HFF-Myc (cell line): ENCODE results near the gene BHLHA9.

ENCODE experiments used
- DNase-seq: peaks from one replicate; pipeline ENCODE4 v3.0.0-alpha.2; 2011; ENCODE audit warnings: low read depth; ENCODE audit errors: extremely low read depth
- H3K4me3 ChIP-seq: replicated peaks from 2 replicates; pipeline ENCODE4 v1.5.1; 2011; ENCODE audit warnings: low read depth, mild to moderate bottlenecking, control low read depth, low read length
- TF ChIP-seq, protein P1 (sequence below): IDR thresholded peaks from 2 replicates; pipeline ENCODE4 v1.5.1; 2012; ENCODE audit warnings: mild to moderate bottlenecking, low read depth, low read length, control low read depth; ENCODE audit errors: missing control alignments

BHLHA9 gene

DNA sequence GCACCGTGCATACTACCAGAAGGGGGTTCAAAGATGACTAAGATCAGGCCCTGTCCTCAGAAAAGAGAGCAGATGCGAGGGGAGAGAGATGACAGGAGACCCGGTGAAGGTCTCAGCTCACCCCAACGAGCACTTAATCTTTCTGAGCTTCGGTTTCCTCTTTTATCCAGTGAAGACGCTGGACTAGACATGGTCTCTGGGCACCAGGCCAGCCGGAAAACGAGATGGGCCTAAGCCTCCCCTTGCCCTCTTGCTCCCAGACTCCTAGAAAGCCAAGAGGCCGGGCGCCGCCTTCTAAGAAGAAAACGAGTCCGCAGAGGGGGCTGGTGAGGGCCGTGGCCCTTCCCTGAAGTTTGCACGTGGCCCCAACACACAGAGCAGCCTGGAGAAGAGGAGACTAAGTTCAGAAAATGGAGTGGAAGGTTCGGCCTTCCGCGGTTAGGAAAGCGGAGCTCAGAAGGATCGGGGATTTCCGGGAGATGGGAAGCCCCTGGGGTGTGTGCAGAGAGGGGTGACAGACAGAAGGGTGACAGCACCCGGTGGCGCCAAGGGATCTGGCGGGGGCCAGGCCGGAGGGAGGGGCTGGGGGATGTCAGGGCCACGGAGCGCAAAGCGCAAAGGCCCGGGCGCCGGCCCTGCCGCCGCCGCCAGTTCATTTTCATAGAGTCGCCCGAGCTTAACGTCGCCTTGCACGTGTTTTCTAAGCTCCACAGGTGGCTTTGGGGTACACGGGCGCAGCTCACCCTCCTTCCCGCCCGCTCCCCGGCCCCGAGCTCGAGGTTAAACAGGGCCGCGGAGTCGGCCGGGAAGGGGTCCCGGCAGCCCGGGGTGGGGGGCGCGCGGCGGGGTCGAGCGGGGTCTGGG lies 42.1 kb upstream of the BHLHA9 start:
- DNase-seq, result no peak
- TF ChIP-seq, protein P1, sequence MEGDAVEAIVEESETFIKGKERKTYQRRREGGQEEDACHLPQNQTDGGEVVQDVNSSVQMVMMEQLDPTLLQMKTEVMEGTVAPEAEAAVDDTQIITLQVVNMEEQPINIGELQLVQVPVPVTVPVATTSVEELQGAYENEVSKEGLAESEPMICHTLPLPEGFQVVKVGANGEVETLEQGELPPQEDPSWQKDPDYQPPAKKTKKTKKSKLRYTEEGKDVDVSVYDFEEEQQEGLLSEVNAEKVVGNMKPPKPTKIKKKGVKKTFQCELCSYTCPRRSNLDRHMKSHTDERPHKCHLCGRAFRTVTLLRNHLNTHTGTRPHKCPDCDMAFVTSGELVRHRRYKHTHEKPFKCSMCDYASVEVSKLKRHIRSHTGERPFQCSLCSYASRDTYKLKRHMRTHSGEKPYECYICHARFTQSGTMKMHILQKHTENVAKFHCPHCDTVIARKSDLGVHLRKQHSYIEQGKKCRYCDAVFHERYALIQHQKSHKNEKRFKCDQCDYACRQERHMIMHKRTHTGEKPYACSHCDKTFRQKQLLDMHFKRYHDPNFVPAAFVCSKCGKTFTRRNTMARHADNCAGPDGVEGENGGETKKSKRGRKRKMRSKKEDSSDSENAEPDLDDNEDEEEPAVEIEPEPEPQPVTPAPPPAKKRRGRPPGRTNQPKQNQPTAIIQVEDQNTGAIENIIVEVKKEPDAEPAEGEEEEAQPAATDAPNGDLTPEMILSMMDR, result no peak
- no peak overlapping the region for H3K4me3 ChIP-seq

DNA sequence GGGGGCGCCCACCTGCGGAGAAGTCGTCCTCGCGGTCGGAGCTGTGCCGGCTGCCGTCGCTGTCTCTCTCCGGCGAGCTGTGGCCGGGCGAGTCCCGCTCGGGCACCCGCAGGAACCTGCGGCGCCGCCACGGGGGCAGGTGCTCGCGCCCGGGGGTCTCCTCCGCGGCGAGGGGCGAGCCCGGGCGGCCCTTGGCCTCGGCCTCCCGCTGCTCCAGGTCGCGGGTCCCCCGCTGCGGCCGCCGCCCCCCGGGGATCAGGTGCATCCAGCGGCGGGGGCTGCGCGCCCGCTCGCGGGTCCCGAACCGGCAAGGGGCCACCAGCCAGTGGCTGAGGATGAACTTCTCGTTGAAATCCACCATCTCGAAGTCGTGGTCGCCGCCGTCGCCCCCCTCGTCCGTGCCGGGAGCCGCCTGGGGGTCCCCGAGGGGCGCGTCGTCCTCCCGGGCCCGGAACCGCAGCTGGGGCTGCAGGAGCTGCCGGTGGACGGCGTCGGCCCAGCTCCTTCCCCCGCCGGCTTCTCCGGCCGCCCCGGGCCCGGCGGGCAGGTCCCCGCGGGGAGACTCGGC lies 41.4 kb upstream of the BHLHA9 start:
- TF ChIP-seq, protein P1, result no peak
- DNase-seq, result no peak

DNA sequence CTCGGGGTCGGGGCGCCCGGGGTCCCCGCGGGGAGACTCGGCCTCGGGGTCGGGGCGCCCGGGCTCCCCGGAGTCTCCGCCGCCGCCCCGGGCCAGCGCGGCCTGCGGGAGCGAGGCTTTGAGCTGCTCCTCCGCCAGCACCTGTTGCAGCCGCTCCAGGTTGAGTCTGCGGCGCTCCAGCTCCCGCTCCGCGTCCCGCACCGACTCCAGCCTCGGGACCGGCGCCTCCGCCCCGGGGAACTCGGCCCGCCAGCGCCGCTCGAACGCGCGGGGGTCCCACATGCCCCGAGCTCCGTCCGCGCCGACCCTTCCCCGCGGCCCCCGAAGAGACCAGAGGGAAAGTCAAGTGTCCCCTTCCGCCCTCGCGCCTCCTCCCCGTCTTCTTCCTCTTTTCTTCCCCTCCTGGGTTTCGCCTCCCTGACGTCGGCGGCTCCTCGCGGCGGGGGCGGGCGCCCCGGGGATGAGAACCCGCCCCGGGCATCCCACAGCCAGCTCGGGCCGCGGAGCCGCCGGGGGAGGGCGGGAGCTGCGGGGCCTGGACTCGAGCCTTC lies 40.8 kb upstream of the BHLHA9 start:
- TF ChIP-seq, protein P1, result no peak

More for the DNA sequence above, 41.4 kb upstream of the BHLHA9 start:
- H3K4me3 ChIP-seq, result no peak overlapping the region

DNA sequence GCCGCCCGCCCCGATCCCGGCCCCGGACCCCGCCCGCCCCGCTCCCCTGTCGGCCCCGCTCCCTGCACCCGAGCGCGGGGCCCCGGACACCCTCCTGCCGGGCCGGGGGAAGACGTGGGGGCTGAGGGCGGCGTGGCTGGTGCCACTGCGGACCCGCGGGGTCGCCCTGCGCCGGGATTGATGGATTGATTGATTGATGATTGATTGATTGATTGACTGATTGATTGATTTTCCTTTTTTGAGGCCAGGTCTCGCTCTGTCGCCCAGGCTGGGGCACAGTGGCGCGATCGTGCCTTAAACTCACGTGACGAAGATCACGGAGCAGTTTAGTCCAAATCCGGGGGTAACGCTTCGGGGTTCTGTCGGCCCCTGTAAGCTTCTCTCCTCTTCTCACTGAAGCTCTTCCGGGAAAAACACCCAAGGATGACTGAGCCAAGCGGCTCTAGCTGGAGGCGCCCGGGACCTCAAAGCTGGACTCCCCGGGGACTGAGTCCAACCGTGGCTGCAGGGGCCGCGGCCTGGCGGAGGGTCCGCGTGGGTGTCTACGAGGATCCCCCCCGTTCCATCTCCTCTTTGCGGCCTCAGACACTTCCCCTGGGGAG lies 40.2 kb upstream of the BHLHA9 start:
- DNase-seq, result no peak
- TF ChIP-seq, protein P1, result no peak
- no peak overlapping the region for H3K4me3 ChIP-seq

More for the DNA sequence above, 40.8 kb upstream of the BHLHA9 start:
- peak overlapping the region; percentile 33 for H3K4me3 ChIP-seq
- no peak for DNase-seq

DNA sequence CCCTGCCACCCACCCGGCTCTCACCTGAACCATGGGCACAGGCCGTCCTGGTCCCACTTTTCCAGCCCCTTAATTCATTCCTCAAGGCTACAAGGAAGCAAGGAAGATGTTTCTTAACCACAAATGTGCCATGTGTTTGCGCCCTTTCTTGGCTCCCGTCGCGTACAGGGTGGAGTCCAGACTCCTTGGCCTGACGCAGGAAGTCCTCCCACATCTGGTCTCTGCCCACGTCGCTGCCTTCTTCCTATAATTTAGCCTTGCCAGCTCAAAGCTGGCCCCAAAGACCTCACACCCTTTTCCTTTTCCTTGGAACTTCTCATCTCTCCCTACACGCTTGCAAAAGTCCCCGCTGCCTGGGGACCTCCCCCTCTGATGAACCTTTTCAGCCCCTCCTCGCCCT lies 38.8 kb upstream of the BHLHA9 start:
- TF ChIP-seq, protein P1, result no peak
- no peak overlapping the region for H3K4me3 ChIP-seq
- DNase-seq, result no peak

DNA sequence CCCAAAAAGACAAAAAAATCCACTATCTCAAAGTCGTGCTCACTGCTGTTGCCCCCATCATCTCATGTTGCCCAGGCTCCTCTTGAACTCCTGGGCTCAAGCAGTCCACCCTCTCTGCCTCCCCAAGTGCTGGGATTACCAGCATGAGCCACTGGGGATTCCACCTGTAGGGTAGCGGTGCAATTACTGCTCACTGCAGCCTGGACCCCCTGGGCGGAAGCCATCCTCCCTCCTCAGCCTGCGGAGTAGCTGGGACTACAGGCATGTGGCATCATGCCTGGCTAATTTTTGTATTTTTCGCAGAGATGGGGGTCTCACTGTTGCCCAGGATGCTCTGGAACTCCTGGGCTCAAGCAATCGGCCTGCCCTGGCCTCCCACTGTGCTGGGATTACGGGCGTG lies 37.9 kb upstream of the BHLHA9 start:
- TF ChIP-seq, protein P1, result no peak
- no peak for DNase-seq
- H3K4me3 ChIP-seq, result no peak overlapping the region
